Esophagus muscularis mucosa (tissue), 3 donors: ENCODE results near the gene AGXT.

Experiments
- CTCF ChIP-seq, 3 experiments: fragments of 200-600 bp in 2 of 3; fragments of 450-650 bp in 1 of 3; sonication (generic) in 2 of 3; IDR thresholded peaks; one replicate each; pipeline ENCODE4 v1.5.1; 2017 to 2019; ENCODE audit warnings: antibody characterized with exemption in 3 of 3, mild to moderate bottlenecking in 2 of 3, moderate library complexity in 1 of 3
- POLR2A ChIP-seq: fragments of 450-650 bp; IDR thresholded peaks from one replicate; pipeline ENCODE4 v1.6.1; 2017; ENCODE audit warnings: antibody characterized with exemption, moderate library complexity, mild to moderate bottlenecking, low read depth
- POLR2AphosphoS5 ChIP-seq, 2 donors: sonication (generic); formaldehyde crosslinking; IDR thresholded peaks; one replicate each; pipeline ENCODE4 v1.6.1; 2017; ENCODE audit warnings: antibody characterized with exemption in 2 of 2

DNA sequence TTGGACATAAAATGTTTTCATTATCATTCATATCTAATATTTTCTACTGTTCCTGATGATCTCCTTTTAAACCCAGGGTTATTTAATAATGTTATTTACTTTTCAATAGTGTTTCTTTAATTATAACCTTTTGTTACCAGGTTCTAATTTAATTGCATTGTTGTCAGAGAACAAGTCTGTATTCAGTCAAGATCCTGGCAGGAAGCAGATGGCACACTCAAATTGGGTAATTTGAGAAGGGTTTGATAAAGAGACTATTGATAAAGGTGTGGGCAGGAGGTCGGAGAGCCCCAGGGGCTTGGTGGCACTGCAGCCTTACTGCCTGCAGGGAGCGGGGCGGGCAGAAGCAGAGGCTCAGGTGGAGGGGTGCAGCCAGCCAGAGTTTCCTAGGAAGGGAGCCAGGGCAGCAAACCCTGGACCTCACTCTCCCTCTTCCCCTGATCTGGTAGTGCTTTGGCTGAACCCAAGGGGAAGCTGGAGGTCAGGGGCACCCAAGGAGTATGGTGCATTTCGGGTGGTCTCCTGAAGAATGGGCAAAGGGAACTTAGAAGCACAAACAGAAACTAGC lies 46.3 kb upstream of the AGXT start:
- TF ChIP-seq CTCF (IDR thresholded peaks at IDR 0.05) = no peak
- no peak for TF ChIP-seq POLR2AphosphoS5 (IDR thresholded peaks at IDR 0.05)
- TF ChIP-seq POLR2A = no peak
